NCI-H748 treated with DMSO at 0.1 percent for 48 hours (cell line): ENCODE measurements around the gene LMX1A.

Experiments used
- DNase-seq: peaks from one replicate; lab custom pipeline; 2025; lab: John Stamatoyannopoulos, UW

Gene LMX1A

DNA sequence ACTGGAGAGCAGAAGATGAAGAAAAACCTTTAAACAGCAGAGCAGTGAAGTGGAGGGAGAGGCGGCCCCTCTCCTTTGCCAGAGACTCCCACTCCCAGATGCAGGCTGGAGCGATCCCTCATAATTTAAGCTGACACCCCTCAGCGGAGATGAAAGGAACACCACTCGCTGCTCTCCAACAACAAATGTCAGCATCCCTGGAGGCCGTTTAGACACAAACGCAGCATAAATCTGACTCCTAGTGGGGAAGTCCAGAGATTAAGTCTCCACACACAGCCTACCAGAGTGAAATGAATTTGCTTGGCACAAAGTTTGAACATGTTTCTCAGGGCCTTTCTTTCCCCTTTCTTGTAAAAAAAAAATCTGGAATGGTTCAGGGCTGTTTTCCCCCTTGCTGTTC lies 137.8 kb downstream of the LMX1A start:
- no peak for DNase-seq

DNA sequence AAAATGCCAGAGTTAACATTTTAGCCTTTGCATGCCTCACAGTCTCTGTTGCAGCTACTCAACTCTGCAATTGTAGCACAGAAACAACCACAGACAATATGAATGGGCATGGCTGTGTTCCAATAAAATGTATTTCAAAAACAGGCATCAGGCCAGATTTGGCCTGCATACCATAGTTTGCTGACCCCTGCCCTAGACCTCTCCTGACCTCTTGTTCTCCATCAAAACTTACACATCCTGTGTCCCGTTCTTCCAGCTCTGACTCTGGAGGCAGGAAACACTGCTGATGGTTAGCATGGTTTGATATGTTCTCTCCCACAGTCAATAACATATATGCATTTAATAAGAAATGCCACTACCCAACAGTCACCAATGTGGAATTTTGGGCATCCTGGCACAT lies 138.6 kb downstream of the LMX1A start:
- no peak for DNase-seq

DNA sequence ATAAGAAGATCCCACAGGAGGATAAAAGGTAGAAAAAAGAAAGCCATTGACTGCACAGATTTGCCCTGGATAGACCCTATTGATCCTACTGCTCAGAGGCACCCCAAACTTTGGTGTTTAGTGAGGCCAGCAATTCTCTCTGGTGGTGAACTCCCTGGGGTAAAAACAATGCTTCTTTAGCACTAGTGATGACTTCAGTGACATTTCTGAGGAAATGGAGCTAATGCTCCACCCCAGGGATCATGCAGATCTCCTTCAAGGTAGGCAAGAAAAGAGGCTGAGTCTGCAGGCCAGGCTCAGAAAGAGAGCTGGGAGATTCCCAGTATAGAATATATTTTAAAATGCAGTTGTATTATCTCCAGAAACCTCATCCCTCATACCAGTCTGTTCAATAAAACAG lies 140.3 kb downstream of the LMX1A start:
- no peak for DNase-seq

DNA sequence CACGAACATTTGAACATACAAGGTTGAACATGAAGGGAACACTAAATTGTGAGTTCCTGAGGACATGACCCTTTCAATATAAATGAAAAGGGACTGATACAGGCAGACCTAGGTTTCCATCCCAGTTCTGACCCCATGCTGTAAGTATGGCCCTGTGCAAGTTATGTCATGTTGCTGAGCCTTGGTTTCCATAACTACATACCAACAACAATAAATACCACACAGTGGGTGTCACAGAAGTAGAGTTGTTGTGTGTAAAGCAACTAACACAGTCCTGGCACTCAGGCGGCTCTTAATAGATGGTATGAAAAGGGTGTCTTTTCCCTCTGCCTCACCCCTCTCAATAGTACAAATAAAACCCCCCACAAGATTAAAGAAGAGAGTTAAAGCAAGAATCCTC lies 140.8 kb downstream of the LMX1A start:
- DNase-seq = no peak

DNA sequence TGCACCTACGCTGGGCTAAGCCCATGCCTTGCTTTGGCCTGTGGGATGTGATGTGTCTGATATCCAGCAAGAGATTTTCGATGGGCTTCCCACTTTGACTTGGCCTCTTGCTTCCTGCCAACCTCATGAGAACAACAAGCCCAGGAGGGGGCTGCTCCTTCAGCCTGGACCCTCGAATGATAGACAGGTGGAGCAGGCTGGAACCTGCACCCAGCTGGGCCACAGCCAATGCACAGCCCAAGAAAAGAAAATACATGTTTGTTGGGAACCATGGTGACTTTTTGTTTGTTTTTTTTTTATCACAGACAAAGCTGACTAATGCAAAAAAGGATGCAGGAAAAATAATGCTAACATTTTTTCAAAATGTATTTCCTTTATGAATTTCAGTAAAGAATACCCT lies 144.3 kb downstream of the LMX1A start:
- no peak for DNase-seq

DNA sequence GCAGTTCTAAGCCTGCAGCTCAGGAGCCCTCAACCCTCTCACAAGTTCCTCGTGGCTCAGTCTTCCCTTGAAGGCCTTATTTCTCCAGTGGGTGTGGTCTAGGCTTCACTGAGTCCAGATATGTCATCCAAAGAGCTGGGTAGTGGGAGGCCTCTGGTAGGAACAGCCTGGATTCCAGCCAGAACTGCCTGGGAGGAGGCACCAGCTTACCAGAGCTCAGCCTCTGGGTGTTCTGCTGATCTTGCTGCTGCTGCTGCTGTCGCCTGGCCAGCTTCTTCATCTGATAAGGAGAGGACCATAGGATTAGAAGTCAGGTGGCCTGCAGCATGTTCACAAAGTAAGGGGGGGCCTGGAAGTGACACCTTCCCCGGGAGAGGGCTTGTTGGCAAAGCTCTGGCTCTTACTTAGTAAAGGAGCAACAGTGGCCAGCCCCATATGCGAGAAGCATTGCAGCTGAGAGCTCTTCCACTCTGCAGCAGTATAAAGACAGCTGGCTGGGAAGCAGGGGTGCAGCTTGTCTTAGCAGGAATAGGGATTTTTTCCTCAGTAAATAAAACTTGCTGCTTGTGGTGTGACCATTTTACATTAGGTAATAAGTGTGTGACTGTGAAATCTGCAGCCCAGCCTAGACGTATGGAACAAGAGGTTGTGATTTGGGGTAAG lies 148.5 kb downstream of the LMX1A start:
- no peak for DNase-seq

DNA sequence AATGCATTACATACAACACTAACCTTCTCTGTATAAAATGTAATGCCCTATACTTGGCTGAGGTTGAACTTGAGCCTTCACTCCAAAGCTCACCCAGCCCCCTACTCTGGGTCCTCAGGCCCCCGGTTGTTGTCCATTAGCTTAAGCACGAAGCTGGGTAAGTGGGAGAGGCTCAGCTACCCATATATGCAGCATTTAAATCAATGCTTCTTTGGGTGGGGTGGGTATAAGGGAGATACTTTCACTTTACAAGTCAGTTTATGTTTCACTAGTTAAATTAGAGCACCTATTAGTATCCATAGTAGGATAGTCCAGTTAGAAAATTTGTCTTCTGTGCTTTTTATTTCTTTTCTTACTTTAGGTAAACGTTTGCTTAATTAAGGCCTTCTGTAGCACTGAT lies 151.4 kb downstream of the LMX1A start:
- no peak for DNase-seq

DNA sequence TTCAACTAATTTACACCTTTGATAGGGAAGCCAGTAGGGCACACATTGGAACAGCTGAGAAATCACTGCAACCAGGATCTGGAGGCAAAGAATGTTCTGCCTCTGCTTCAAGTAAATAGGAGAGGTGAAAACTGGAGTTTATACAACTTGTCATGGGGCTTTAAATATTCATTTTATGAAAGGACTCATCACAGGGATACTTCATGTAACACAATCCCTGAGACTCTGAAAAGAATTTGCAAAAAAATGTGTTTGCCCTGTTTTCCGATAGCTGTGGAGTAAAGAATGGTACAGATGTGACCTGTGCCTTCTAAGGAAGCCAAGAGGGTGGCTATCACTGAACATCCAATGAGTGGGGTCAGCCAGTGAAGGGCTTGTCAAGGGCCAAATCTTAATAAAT lies 152.0 kb downstream of the LMX1A start:
- no peak for DNase-seq

DNA sequence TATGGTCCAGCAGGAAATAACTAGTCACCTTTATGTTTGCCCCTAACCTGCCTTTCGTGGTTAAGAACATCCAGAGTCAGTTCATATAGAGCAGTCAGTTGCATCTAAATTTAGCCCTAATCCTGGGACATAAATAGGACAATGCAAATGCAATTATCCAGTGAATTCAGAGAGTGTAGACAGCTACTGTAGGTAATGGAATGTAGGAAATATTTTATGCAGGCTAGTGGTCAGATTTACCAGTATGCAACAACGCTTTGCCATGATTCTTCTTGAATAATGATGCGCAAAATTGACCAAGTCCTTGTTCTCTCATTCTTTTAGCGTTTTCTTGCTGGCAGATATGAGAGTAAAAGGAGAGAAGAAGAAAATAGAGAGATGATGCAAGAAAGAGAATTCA lies 165.4 kb downstream of the LMX1A start:
- DNase-seq = no peak

DNA sequence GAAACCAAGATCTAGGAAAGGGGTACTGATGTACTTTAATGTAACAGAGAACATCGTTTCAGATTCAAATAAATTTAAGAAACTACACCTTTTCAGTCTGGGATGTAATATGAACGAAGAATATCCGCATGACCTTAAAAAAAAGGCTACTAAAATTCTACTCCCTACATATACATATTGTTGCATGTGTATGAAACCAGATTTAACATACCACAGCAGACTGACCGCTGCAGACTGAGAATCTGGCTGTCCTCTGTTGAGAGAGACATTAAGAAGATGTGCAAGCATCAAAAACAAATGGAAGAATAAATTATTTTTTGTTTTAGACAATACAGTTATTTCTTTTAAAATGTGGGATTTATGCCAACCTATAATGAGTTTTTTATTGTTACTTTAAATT lies 166.6 kb downstream of the LMX1A start:
- no peak for DNase-seq

DNA sequence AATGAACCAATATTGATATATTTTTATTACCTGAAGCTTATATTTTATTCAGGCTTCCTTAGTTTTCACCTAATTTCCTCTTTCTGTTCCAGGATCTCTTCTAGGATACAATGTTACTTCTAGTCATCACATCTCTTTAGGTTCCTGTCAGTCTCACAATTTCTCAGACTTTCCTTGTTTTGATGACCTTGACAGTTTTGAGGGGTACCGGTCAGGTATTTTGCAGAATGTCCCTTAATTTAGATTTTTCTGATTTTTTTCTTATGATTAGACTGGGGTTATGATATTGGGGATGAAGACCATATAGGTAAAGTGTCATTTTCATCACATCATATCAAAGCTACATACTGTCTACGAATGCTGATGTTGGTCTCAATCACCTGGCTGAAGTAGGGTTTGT lies 167.5 kb downstream of the LMX1A start:
- no peak for DNase-seq

DNA sequence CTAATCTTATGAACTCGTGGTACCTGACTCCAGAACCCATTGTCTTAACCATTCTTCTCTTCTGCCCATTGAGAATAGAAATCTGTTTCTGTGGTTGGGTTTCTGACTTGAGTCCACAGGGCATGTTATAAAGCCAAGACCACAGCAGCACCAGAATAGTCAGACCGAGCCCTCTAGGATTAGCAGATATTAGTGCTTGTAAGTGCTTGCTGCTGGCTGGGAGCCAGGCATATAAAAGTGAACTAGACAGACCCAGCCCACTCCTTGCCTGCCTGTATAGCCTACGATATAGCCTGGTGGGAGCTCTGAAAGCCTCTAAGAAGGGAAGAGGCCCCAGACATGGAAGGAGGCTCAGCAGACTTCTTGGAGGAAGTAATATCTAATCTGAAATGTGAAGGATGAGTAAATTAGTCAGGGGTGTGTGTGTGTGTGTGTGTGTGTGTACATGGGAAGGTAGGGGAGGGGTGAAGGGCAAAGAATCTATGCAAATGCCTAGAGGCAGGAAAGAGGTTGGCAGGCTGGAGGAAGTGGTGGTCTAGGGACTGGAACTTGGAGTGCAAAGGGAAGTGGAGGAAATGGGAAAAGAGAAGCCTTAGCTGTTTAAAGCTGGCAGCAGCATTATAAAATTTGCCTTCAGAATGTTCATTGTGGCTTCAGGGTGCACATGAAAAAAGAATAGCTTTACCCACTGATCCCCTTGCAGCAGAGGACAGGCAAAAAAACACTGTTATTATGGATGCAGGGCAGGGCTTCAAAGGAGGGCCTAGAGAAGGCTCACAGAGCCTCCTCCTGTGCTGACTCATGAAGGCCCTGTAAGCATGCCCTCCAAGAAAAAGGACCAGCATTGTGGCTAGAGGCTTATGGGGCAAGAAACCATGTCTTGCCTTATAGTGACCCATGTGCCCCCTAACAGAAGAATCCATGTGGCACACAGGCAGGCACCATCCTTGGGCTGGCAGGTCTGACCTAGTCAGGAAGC lies 169.2 kb downstream of the LMX1A start:
- DNase-seq = no peak

DNA sequence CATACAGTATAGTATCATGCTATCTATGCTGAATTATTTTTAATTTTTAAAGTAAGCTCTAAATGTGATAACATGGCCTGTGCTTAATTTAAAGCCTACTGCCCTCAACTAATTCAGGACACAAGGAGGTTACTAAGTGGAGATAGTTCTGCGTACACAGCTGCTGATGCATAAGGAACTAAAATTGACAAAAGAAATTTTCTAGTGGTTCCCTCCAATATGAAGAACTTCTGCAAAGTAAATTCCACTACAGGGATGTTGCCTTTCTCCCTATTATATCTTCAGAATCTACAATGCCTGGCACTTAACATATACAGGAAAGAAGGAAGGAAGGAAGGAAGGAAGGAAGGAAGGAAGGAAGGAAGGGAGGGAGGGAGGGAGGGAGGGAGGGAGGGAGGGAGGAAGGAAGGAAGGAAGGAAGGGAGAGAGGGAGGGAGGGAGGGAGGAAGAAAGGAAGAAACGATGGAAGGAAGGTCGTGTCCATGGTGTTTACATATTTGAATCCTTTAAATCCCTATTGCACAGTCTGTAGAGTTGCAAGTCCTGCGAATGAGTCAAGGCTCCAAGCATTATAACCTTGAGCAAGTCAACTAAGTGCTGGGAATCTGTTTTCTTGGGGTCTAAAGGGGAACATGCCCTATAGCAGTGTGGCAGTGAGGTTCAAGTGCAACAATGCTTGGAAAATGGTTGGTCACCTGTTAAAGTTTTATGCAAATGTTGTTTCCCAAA lies 171.2 kb downstream of the LMX1A start:
- no peak for DNase-seq

DNA sequence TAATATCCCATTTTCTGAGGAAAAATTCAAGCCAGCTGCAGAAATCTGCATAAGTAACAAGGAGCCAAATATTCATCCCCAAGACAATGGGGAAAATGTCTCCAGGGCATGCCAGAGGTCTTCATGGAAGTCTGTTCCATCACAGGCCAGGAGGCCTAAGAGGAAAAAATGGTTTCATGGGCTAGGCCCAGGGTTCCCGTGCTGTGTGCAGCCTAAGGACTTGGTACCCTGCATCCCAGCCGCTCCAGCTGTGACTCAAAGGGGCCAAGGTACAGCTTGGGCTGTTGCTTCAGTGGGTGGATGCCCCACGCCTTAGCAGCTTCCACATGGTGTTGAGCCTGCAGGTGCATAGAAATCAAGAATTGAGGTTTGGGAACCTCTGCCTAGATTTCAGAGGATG lies 173.5 kb downstream of the LMX1A start:
- DNase-seq = no peak

DNA sequence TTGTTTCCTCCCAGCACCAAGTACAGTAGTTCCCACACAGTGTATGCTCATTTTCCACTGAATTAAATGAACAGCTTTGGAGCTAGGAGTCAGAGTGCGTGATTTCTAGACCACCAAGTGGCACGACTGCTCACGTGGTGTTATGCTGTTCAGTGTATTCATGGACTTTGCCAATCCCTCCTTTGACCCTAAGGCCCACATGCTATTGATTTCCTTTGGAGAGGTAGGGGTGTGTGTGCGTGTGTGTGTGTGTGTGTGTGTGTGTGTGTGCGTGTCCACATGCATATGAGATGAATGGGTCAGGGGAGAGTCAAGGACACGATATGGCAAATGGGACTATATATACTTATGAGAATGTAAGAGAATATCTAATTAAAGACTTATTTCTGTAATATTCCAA lies 177.2 kb downstream of the LMX1A start:
- DNase-seq = no peak

DNA sequence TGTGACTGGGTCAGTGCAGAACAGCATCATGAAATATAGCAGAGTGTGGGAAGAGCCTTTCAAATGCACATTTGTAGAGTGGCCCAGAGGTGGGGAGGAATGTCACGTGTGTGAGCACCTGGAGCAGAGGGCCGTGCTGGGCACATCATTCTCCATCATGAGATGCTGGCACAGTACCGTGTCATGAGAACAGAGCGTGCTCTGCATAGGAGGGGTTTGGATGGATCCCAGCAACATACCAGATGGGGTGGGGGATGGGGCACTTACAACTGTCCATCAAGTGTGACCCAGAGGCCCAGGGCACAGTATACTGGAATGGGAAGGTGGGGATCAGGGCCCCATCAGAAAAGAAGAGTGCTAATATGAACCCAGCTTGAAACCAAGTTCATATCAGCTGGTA lies 182.0 kb downstream of the LMX1A start:
- no peak for DNase-seq

DNA sequence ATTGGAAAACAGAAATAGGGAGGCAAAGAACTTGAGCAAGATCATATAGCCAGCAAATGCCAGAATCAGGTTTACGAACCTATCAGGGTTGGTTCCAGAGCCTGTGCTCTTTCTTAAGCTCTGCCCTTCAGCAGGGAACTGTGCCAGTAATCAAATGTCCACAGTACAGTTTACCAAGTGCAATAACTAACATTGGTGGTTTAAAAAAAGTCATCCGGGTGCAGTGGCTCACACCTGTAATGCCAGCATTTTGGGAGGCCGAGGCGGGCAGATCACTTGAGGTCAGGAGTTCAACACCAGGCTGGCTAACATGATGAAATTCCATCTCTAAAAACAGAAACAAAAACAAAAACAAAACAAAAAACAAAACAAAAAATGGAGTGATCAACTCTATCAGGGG lies 182.7 kb downstream of the LMX1A start:
- DNase-seq = no peak

DNA sequence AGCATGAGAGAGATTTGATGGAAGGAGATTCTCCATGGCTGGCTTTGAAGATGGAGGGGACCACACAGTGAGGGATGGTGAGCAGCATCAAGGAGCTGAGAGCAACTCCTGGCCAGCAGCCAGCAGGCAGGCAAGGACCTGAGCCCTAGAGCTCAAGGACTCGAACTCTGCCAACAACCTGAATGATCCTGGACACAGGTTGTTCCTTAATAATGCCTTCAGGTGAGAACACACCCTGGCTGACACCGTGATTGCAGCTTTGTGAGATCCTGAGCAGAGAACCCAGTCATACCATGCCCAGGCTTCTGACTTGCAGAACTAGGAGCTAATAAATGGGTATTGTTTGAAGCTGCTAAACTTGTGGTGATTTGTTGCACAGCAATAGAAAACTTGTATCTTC lies 183.1 kb downstream of the LMX1A start:
- no peak for DNase-seq

DNA sequence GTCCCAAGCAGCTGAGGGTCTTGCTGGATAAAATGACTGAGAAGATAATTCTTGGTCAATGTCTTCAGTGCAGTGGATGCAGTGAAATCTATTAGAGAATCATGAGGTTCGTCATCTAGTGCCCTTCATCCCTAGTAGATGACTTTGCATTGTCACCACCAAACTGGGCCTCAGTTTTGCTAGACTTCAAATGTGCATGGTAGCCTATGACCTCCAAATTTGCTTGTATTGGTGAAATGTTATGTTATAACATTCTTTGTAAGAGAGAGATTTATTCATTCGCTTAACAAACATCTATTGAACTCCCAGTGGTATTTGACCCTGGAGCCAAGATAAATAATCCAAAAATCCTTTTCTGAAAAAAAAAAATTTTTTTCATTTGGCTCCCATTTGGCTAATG lies 183.8 kb downstream of the LMX1A start:
- DNase-seq = no peak

DNA sequence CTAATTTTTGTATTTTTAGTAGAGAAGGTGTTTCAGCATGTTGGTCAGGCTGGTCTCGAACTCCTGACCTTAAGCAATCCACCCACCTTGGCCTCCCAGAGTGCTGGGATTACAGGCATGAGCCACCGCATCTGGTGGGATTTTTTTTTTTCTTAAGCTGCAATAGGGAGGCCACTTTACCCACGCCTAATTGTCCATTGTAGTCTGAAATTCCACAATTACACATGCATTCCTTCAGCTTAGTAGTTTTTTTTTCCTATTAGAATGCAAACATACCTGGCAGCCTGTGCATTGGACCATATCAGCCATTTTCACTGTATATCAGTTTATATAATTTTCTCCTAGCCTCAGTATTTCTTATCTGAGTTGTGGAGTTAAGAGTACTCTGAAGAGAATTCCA lies 186.8 kb downstream of the LMX1A start:
- DNase-seq = no peak

DNA sequence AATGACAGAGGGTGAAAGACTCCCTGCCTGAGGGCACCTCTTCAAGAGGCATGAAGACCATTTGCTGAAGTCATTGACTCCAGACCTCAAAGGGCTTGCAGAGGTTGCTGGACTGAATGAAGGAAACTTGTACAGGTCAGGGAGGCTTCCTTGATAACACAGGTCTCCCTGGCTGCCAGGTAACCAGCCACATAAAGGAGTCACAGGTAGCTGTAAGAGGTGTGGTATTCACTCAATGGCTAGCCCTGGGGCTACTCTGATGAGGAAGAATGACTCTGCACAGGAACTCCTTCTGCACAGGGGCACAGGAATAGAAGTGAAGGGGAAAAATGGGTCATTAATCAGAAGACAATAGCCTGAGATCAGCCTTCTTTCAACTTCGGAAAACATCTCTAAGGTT lies 187.5 kb downstream of the LMX1A start:
- DNase-seq = no peak

DNA sequence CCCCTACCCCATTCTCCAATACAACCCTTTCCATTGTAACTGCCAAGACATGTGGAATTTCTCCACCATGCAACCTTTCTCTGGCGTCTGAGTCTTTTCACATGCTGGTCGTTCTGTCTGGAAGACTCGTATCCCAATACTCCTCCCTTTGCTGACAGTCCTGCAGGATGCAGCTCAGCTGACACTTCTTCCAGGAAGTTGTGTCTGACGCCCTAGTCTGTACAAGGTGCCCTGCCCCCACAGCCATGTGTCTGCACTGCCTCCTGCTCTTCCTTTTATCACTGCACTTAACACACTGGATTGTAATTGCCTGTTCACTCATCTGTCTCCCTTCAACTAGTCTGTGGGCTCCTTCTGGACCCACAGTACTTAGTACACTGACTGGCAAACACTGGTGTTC lies 188.0 kb downstream of the LMX1A start:
- DNase-seq = no peak

DNA sequence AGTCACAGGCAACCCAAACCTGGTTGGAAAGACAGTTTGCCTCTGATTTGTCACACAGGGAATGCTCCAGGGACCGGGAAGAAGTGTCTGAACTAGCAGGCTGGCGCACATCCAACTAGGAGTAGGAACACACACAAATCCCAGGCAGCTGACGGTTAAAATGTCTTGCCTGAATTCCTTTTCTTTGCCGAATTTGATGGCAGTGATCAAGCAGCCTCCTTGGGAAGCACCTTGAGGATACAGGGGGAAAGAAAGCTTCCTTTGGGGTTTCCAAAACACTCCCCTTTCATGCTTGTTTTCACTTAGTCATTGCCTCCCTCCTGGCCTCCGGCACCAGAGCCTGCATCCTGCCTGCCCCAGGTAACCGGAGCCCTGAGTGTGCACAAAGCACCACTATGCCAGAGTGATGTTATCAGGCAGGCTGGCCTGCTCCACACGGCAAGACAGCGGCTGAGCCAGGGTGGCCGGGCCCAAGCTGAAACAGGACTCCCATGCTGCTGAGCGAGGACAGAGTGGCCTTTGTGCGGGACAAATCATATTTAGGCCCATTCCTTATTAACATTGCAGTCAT lies 193.8 kb downstream of the LMX1A start:
- DNase-seq = no peak
